Measurements from ENCODE around the gene COL26A1. TPM values are rescaled to one million over a fixed set of nuclear protein-coding genes. Genes with fewer than 3 reads are reported as not detected.
"Not testable (repeated sequence)": the region's sequence is repeated elsewhere in the genome, so short reads cannot be mapped to it uniquely, and the experiment has no call there.

COL26A1 gene
- polyA plus RNA-seq, 2 donors = not detected

DNA sequence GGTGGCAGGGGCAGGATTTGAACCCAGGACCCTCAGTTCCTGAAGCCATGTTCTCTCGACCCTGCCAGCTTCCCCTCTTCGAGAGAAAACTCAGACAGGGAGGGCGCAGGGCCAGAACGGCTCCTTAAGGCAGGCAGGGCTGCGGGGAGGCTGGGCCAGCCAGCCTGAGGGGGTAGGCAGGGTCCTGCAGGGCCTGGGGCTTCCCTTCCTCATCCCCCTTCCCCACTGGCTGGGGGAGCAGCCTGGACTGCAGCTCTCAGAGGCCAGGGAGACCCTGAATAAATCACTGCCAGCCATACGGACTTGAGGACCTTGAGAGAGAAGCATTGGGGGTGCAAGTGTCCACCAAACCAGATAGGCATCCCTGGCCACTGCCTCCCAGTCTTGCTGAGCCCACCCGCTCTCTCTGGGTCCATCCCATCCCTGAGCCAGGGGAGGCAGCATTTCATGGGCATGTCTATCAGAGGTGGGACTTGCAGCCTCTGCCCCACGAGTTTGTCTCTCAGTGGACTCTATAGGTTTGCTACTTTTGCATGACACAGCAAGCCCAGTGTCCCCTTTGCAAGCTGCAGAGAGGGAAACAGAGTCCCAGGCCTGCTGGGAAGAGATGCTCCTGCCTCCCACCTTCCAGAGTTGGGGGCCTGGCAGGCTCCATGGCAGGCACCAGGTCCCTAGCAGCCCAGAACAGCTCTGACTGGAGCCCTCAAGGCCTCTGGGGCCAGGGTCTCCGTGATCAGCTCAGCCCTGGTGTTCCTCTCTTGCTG lies 195.5 kb downstream of the COL26A1 start:
- H3K4me3 ChIP-seq (ENCODE audit: low read depth in 1 of 2, low read length in 2 of 2) = no peak overlapping the region
- WGBS, 2 donors = 69 to 70% methylated on average over 9 of the region's 9 CpGs
- no peaks in the 10 kb centered on the region for H3K36me3 ChIP-seq (ENCODE audit: control insufficient read depth in 2 of 2, insufficient read depth in 2 of 2, low read length in 1 of 2)
- no peaks in the 10 kb centered on the region for H3K27me3 ChIP-seq (ENCODE audit: control insufficient read depth in 1 of 2, insufficient read depth in 2 of 2, low read length in 2 of 2)
- no peaks in the 10 kb centered on the region for H3K9me3 ChIP-seq (ENCODE audit: control insufficient read depth in 2 of 2, insufficient read depth in 1 of 2, low read depth in 1 of 2, low read length in 1 of 2)
- no peak overlapping the region for H3K27ac ChIP-seq (ENCODE audit: low read depth in 2 of 2, low read length in 1 of 2)
- no peaks in the 10 kb centered on the region for H3K4me1 ChIP-seq (ENCODE audit: control insufficient read depth in 2 of 2, insufficient read depth in 2 of 2, low read length in 1 of 2)

GRCh38 chr7:101558742-101559325 lies 196.2 kb downstream of the COL26A1 start:
- no peak overlapping the region for H3K4me3 ChIP-seq (ENCODE audit: low read depth in 1 of 2, low read length in 2 of 2)
- no peaks in the 10 kb centered on the region for H3K27me3 ChIP-seq (ENCODE audit: control insufficient read depth in 1 of 2, insufficient read depth in 2 of 2, low read length in 2 of 2)
- H3K27ac ChIP-seq (ENCODE audit: low read depth in 2 of 2, low read length in 1 of 2) = no peak overlapping the region
- H3K4me1 ChIP-seq (ENCODE audit: control insufficient read depth in 2 of 2, insufficient read depth in 2 of 2, low read length in 1 of 2) = peaks cover 0 to 1% of the 10 kb centered on the region in 2 donors
- no peaks in the 10 kb centered on the region for H3K36me3 ChIP-seq (ENCODE audit: control insufficient read depth in 2 of 2, insufficient read depth in 2 of 2, low read length in 1 of 2)
- no peaks in the 10 kb centered on the region for H3K9me3 ChIP-seq (ENCODE audit: control insufficient read depth in 2 of 2, insufficient read depth in 1 of 2, low read depth in 1 of 2, low read length in 1 of 2)
- 70% methylated on average over 9 of the region's 9 CpGs for WGBS, 2 donors

DNA sequence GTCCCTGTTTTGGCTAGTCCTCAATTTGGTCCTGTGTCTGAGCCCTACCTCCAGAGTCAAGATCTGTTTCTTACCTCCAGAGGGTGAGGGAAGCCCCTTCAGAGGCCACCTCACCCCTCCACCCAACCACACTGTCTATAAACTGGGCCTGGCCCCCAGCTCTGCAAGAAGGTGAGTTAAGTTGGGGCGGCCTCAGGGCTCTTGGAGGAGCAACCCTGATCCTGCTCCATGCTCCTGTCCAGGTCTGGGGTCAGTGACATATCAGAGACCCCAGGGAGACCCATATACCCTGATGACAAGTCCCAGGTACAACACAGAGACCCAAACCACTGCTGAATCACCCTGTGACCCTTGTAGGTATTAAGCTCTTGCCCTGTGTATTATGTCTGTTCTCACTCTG lies 196.9 kb downstream of the COL26A1 start:
- Histone ChIP-seq H3K36me3 (ENCODE audit: control insufficient read depth in 2 of 2, insufficient read depth in 2 of 2, low read length in 1 of 2) (no peaks in the 10 kb centered on the region), H3K4me3 (ENCODE audit: low read depth in 1 of 2, low read length in 2 of 2) (no peak overlapping the region), H3K4me1 (ENCODE audit: control insufficient read depth in 2 of 2, insufficient read depth in 2 of 2, low read length in 1 of 2) (peaks cover 0 to 4% of the 10 kb centered on the region in 2 donors), H3K27me3 (ENCODE audit: control insufficient read depth in 1 of 2, insufficient read depth in 2 of 2, low read length in 2 of 2) (no peaks in the 10 kb centered on the region), H3K27ac (ENCODE audit: low read depth in 2 of 2, low read length in 1 of 2) (no peak overlapping the region), H3K9me3 (ENCODE audit: control insufficient read depth in 2 of 2, insufficient read depth in 1 of 2, low read depth in 1 of 2, low read length in 1 of 2) (no peaks in the 10 kb centered on the region)
- WGBS, 2 donors = 98 to 100% methylated on average over 1 of the region's 1 CpG

GRCh38 chr7:101560021-101560420 lies 197.3 kb downstream of the COL26A1 start:
- H3K27ac ChIP-seq (ENCODE audit: low read depth in 2 of 2, low read length in 1 of 2); H3K36me3 ChIP-seq (ENCODE audit: control insufficient read depth in 2 of 2, insufficient read depth in 2 of 2, low read length in 1 of 2); H3K27me3 ChIP-seq (ENCODE audit: control insufficient read depth in 1 of 2, insufficient read depth in 2 of 2, low read length in 2 of 2); H3K4me3 ChIP-seq (ENCODE audit: low read depth in 1 of 2, low read length in 2 of 2); H3K4me1 ChIP-seq (ENCODE audit: control insufficient read depth in 2 of 2, insufficient read depth in 2 of 2, low read length in 1 of 2); H3K9me3 ChIP-seq (ENCODE audit: control insufficient read depth in 2 of 2, insufficient read depth in 1 of 2, low read depth in 1 of 2, low read length in 1 of 2): not testable (repeated sequence)
- WGBS, 2 donors = 81 to 88% methylated on average over 3 of the region's 3 CpGs

DNA sequence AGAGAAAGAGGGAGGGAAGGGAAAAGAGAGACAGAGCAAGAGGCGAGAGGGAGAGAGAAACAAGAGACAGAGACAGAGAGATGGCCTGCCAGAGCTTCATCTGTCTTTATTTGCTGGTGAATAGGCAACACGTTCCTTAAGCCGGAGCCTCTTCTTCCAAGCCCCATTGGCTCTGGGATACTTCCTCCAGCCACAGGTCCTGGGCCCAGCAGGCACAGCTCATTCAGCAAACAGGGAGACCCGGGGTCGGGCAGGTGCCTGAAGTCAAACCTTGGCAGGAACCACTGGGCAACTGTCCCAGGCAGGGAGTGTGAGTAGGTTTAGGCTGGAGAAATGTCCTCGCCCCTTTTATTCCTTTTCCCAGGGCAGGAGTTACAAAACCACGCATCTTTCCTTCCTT lies 198.2 kb downstream of the COL26A1 start:
- WGBS, 2 donors = 42 to 56% methylated on average over 7 of the region's 7 CpGs
- H3K27me3 ChIP-seq (ENCODE audit: control insufficient read depth in 1 of 2, insufficient read depth in 2 of 2, low read length in 2 of 2) = no peaks in the 10 kb centered on the region

GRCh38 chr7:101561293-101561692 lies 198.6 kb downstream of the COL26A1 start:
- H3K36me3 ChIP-seq (ENCODE audit: control insufficient read depth in 2 of 2, insufficient read depth in 2 of 2, low read length in 1 of 2); H3K4me3 ChIP-seq (ENCODE audit: low read depth in 1 of 2, low read length in 2 of 2); H3K9me3 ChIP-seq (ENCODE audit: control insufficient read depth in 2 of 2, insufficient read depth in 1 of 2, low read depth in 1 of 2, low read length in 1 of 2); H3K27me3 ChIP-seq (ENCODE audit: control insufficient read depth in 1 of 2, insufficient read depth in 2 of 2, low read length in 2 of 2); H3K27ac ChIP-seq (ENCODE audit: low read depth in 2 of 2, low read length in 1 of 2); H3K4me1 ChIP-seq (ENCODE audit: control insufficient read depth in 2 of 2, insufficient read depth in 2 of 2, low read length in 1 of 2): not testable (repeated sequence)
- 71 to 72% methylated on average over 3 of the region's 3 CpGs for WGBS, 2 donors

More for the DNA sequence above, 198.2 kb downstream of the COL26A1 start:
- H3K4me3 ChIP-seq (ENCODE audit: low read depth in 1 of 2, low read length in 2 of 2) = no peak overlapping the region
- no peaks in the 10 kb centered on the region for H3K9me3 ChIP-seq (ENCODE audit: control insufficient read depth in 2 of 2, insufficient read depth in 1 of 2, low read depth in 1 of 2, low read length in 1 of 2)
- no peaks in the 10 kb centered on the region for H3K36me3 ChIP-seq (ENCODE audit: control insufficient read depth in 2 of 2, insufficient read depth in 2 of 2, low read length in 1 of 2)
- H3K4me1 ChIP-seq (ENCODE audit: control insufficient read depth in 2 of 2, insufficient read depth in 2 of 2, low read length in 1 of 2) = peaks cover 3 to 4% of the 10 kb centered on the region in 2 donors
- no peak overlapping the region for H3K27ac ChIP-seq (ENCODE audit: low read depth in 2 of 2, low read length in 1 of 2)

GRCh38 chr7:101562531-101563197 lies 200.0 kb downstream of the COL26A1 start:
- Histone ChIP-seq H3K27me3 (ENCODE audit: control insufficient read depth in 1 of 2, insufficient read depth in 2 of 2, low read length in 2 of 2) (no peaks in the 10 kb centered on the region), H3K4me3 (ENCODE audit: low read depth in 1 of 2, low read length in 2 of 2) (no peak overlapping the region), H3K36me3 (ENCODE audit: control insufficient read depth in 2 of 2, insufficient read depth in 2 of 2, low read length in 1 of 2) (no peaks in the 10 kb centered on the region), H3K4me1 (ENCODE audit: control insufficient read depth in 2 of 2, insufficient read depth in 2 of 2, low read length in 1 of 2) (peaks cover 3 to 4% of the 10 kb centered on the region in 2 donors), H3K27ac (ENCODE audit: low read depth in 2 of 2, low read length in 1 of 2) (no peak overlapping the region), H3K9me3 (ENCODE audit: control insufficient read depth in 2 of 2, insufficient read depth in 1 of 2, low read depth in 1 of 2, low read length in 1 of 2) (no peaks in the 10 kb centered on the region)
- WGBS, 2 donors = 72 to 73% methylated on average over 15 of the region's 15 CpGs

DNA sequence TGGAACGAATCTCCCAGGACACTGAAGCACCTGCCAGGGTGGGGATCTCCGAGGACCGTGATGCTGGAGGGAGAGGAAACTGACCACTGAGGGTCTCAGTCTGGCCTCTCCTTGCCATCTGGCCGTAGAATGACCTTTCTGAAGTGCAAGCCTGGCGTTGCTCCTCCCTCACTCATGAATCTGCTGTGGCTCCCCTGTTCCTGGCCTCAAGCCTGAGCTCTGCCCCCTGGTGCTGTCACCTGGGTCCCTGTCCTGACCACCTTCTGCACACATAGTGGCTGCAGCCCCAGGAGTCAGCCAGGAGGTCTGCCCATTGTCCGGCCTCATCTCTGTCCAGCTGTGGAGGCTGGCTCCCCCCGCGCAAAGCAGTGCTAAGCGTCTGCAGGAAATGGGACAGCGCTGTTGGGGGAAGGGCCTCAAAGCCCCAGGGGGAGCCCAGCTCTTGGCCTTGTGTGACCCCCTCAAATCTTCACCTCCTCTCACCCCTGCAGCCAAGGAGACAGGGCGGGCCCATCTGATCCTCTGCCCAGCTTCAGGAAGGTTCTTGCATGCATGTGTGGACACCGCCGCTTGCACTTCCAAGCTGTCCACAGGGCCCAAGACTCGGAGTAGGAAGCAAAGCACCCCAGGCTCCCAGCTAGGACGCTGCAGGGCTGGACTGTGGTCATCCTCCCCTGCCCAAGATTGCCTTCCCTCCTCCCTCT lies 200.7 kb downstream of the COL26A1 start:
- Histone ChIP-seq H3K9me3 (ENCODE audit: control insufficient read depth in 2 of 2, insufficient read depth in 1 of 2, low read depth in 1 of 2, low read length in 1 of 2) (no peaks in the 10 kb centered on the region), H3K4me3 (ENCODE audit: low read depth in 1 of 2, low read length in 2 of 2) (no peak overlapping the region), H3K4me1 (ENCODE audit: control insufficient read depth in 2 of 2, insufficient read depth in 2 of 2, low read length in 1 of 2) (peaks cover 3 to 4% of the 10 kb centered on the region in 2 donors), H3K36me3 (ENCODE audit: control insufficient read depth in 2 of 2, insufficient read depth in 2 of 2, low read length in 1 of 2) (no peaks in the 10 kb centered on the region), H3K27me3 (ENCODE audit: control insufficient read depth in 1 of 2, insufficient read depth in 2 of 2, low read length in 2 of 2) (no peaks in the 10 kb centered on the region), H3K27ac (ENCODE audit: low read depth in 2 of 2, low read length in 1 of 2) (no peak overlapping the region)
- WGBS, 2 donors = 70 to 80% methylated on average over 13 to 15 of the region's 15 CpGs

- Histone ChIP-seq H3K27me3 (ENCODE audit: control insufficient read depth in 1 of 2, insufficient read depth in 2 of 2, low read length in 2 of 2) (no peaks in the 10 kb centered on the region), H3K9me3 (ENCODE audit: control insufficient read depth in 2 of 2, insufficient read depth in 1 of 2, low read depth in 1 of 2, low read length in 1 of 2) (no peaks in the 10 kb centered on the region), H3K36me3 (ENCODE audit: control insufficient read depth in 2 of 2, insufficient read depth in 2 of 2, low read length in 1 of 2) (no peaks in the 10 kb centered on the region), H3K27ac (ENCODE audit: low read depth in 2 of 2, low read length in 1 of 2) (no peak overlapping the region), H3K4me3 (ENCODE audit: low read depth in 1 of 2, low read length in 2 of 2) (no peak overlapping the region), H3K4me1 (ENCODE audit: control insufficient read depth in 2 of 2, insufficient read depth in 2 of 2, low read length in 1 of 2) (peaks cover 3 to 4% of the 10 kb centered on the region in 2 donors)
- WGBS, 2 donors = 67 to 70% methylated on average over 23 of the region's 23 CpGs
Measured at GRCh38 chr7:101563943-101564777, 201.5 kb downstream of the COL26A1 start.

All from esophagus (tissue), 2 donors.